Kidney epithelial cell (primary cell): ENCODE measurements around the gene ATP12A. TPM values are rescaled to one million over a fixed set of nuclear protein-coding genes. Genes with fewer than 3 reads are reported as not detected.
A peak's percentile ranks its signal among the peaks of the same experiment; 100 is the strongest.

Experiments
- DNase-seq: peaks from one replicate; pipeline ENCODE4 v3.0.0-alpha.2; 2010; ENCODE audit warnings: low read depth
- H3K27me3 ChIP-seq: 2 replicates; pipeline ENCODE4 v1.6.0; 2011; ENCODE audit warnings: low read length; ENCODE audit not compliant: control insufficient read depth, insufficient read depth
- H3K36me3 ChIP-seq: 2 replicates; pipeline ENCODE4 v1.5.1; 2011; ENCODE audit warnings: low read length; ENCODE audit not compliant: control insufficient read depth, insufficient read depth
- H3K4me3 ChIP-seq: 2 replicates; pipeline ENCODE4 v1.5.1; 2011; ENCODE audit warnings: low read depth, mild to moderate bottlenecking, control low read depth, low read length
- CTCF ChIP-seq: IDR thresholded peaks from 2 replicates; pipeline ENCODE4 v1.5.1; 2011; ENCODE audit warnings: mild to moderate bottlenecking, moderate library complexity, low read length, control low read depth, inconsistent platforms; ENCODE audit not compliant: insufficient read depth, poor library complexity, severe bottlenecking
- total RNA-seq: library from RNA; depleted of rRNA; stranded (reverse); fragments of >200 nt; gene quantifications from 2 replicates; pipeline ENCODE4 v1.2.3, GENCODE V29; 2015

The ATP12A gene
- total RNA-seq, 1 donor from 2014 or later: 0.04 TPM

GRCh38 chr13:24671386-24672113 is 8.7 kb upstream of the ATP12A start:
- Histone ChIP-seq H3K36me3 (no peaks in the 10 kb centered on the region), H3K27me3 (no peaks in the 10 kb centered on the region), H3K4me3 (peak overlapping the region; percentile 8)
- peak; percentile 71 for DNase-seq
- peak; percentile 70 for TF ChIP-seq CTCF

- Histone ChIP-seq H3K36me3 (no peaks in the 10 kb centered on the region), H3K27me3 (peaks cover 4% of the 10 kb centered on the region), H3K4me3 (no peak overlapping the region)
- no peak for DNase-seq
- TF ChIP-seq CTCF: no peak
Observed at GRCh38 chr13:24672141-24673132, 7.8 kb upstream of the ATP12A start.

GRCh38 chr13:24675806-24676570 is 4.2 kb upstream of the ATP12A start:
- Histone ChIP-seq H3K4me3 (no peak overlapping the region), H3K27me3 (peaks cover 25% of the 10 kb centered on the region), H3K36me3 (no peaks in the 10 kb centered on the region)
- no peak for TF ChIP-seq CTCF
- no peak for DNase-seq

- TF ChIP-seq CTCF: no peak
- no peak for DNase-seq
- H3K36me3 ChIP-seq: no peaks in the 10 kb centered on the region
- no peak overlapping the region for H3K4me3 ChIP-seq
- peaks cover 34% of the 10 kb centered on the region for H3K27me3 ChIP-seq
Observed at GRCh38 chr13:24678151-24678550, 2.1 kb upstream of the ATP12A start.

- Histone ChIP-seq H3K36me3 (no peaks in the 10 kb centered on the region), H3K27me3 (peaks cover 34% of the 10 kb centered on the region), H3K4me3 (no peak overlapping the region)
- no peak for DNase-seq
- TF ChIP-seq CTCF: no peak
Observed at GRCh38 chr13:24679686-24680085, 522 bp upstream of the ATP12A start.
